ENCODE measurements around the gene TSPAN11. TPM values are rescaled to one million over a fixed set of nuclear protein-coding genes. Genes with fewer than 3 reads are reported as not detected.

The TSPAN11 gene
- total and polyA plus RNA-seq, 10 donors, result 0.26 to 4.1 (median 1.4) TPM

- intact Hi-C loops (cut with DNase I; ENCODE audit: low total_unique reads), result no loop called here
- WGBS, 5 donors, result 65 to 73% (median 68%) methylated on average over 8 to 9 of the region's 9 CpGs
- TF ChIP-seq POLR2A (IDR thresholded peaks at IDR 0.05), result no peak
- TF ChIP-seq POLR2AphosphoS5 (IDR thresholded peaks at IDR 0.05), result peak in 1 of 3 donors; percentile 72
- Histone ChIP-seq H3K27ac (peak overlapping the region in 7 of 8 donors; percentile 4 to 70 (median 37)), H3K27me3 (replicated peaks in 1 of 7) (no peaks in the 10 kb centered on the region), H3K4me3 (no peak overlapping the region), H3K9me3 (no peaks in the 10 kb centered on the region), H3K36me3 (no peaks in the 10 kb centered on the region), H3K4me1 (peaks cover 0 to 17% (median 0%) of the 10 kb centered on the region in 6 donors)
- no peak for DNase-seq
Measured at GRCh38 chr12:30914986-30915591, 11.5 kb upstream of the TSPAN11 start.

GRCh38 chr12:30923057-30923456 lies 3.5 kb upstream of the TSPAN11 start:
- DNase-seq, result no peak
- peaks cover 0 to 18% (median 11%) of the 10 kb centered on the region in 6 donors for H3K4me1 ChIP-seq
- no peaks in the 10 kb centered on the region for H3K36me3 ChIP-seq
- TF ChIP-seq POLR2AphosphoS5 (IDR thresholded peaks at IDR 0.05) (no peak), CTCF (IDR thresholded peaks at IDR 0.05 in 8 of 11, conservative IDR thresholded peaks at IDR 0.05 in 3 of 11) (no peak), POLR2A (IDR thresholded peaks at IDR 0.05) (no peak)
- peaks cover 0 to 37% (median 19%) of the 10 kb centered on the region in 7 donors for H3K27me3 ChIP-seq (replicated peaks in 1 of 7)
- no peaks in the 10 kb centered on the region for H3K9me3 ChIP-seq
- H3K27ac ChIP-seq, result no peak overlapping the region
- H3K4me3 ChIP-seq, result no peak overlapping the region
- WGBS, 5 donors, result 46 to 86% (median 74%) methylated on average over 1 of the region's 1 CpG
- intact Hi-C loops (cut with DNase I; ENCODE audit: low total_unique reads), result no loop called here

GRCh38 chr12:30925607-30926242 lies 823 bp upstream of the TSPAN11 start:
- 63 to 67% (median 66%) methylated on average over 11 of the region's 11 CpGs for WGBS, 5 donors
- Histone ChIP-seq H3K9me3 (no peaks in the 10 kb centered on the region), H3K4me1 (peaks cover 0 to 43% (median 27%) of the 10 kb centered on the region in 6 donors), H3K36me3 (no peaks in the 10 kb centered on the region), H3K27me3 (replicated peaks in 1 of 7) (peaks cover 0 to 64% (median 19%) of the 10 kb centered on the region in 7 donors), H3K4me3 (peak overlapping the region in 3 of 8 donors; percentile 22 to 57 (median 38)), H3K27ac (peak overlapping the region in 1 of 8 donors; percentile 66)
- TF ChIP-seq POLR2A (IDR thresholded peaks at IDR 0.05) (no peak), CTCF (IDR thresholded peaks at IDR 0.05 in 8 of 11, conservative IDR thresholded peaks at IDR 0.05 in 3 of 11) (no peak), POLR2AphosphoS5 (IDR thresholded peaks at IDR 0.05) (no peak)
- DNase-seq, result no peak
- intact Hi-C loops (cut with DNase I; ENCODE audit: low total_unique reads), result no loop called here

- H3K27me3 ChIP-seq (replicated peaks in 1 of 7), result peaks cover 0 to 66% (median 19%) of the 10 kb centered on the region in 7 donors
- WGBS, 5 donors, result 76 to 95% (median 88%) methylated on average over 7 of the region's 7 CpGs
- H3K36me3 ChIP-seq, result no peaks in the 10 kb centered on the region
- H3K27ac ChIP-seq, result peak overlapping the region in 1 of 8 donors; percentile 66
- DNase-seq, result no peak
- H3K4me3 ChIP-seq, result no peak overlapping the region
- no peaks in the 10 kb centered on the region for H3K9me3 ChIP-seq
- TF ChIP-seq CTCF (IDR thresholded peaks at IDR 0.05 in 8 of 11, conservative IDR thresholded peaks at IDR 0.05 in 3 of 11) (no peak), POLR2A (IDR thresholded peaks at IDR 0.05) (no peak), POLR2AphosphoS5 (IDR thresholded peaks at IDR 0.05) (no peak)
- peaks cover 0 to 49% (median 29%) of the 10 kb centered on the region in 6 donors for H3K4me1 ChIP-seq
- intact Hi-C loops (cut with DNase I; ENCODE audit: low total_unique reads), result no loop called here
Measured at GRCh38 chr12:30927222-30927611, 669 bp downstream of the TSPAN11 start.

Data from spleen (tissue), 11 donors.